Prostate gland (tissue), 2 donors: ENCODE data around the gene IL1RAPL1. TPM values are rescaled to one million over a fixed set of nuclear protein-coding genes. Genes with fewer than 3 reads are reported as not detected.

Experiments
- DNase-seq: peaks from one replicate; pipeline ENCODE4 v3.0.0-alpha.2; 2019; ENCODE audit warnings: low spot score
- H3K27ac ChIP-seq, 2 donors: fragments of 200-600 bp; sonication (generic); 2 replicates each; pipeline ENCODE4 v1.5.1; 2017 to 2019
- H3K27me3 ChIP-seq: fragments of 200-600 bp; sonication (generic); replicated peaks from 2 replicates; pipeline ENCODE4 v1.5.1; 2019; ENCODE audit not compliant: insufficient read depth
- H3K36me3 ChIP-seq, 2 donors: fragments of 200-600 bp; sonication (generic); 1 replicate in 1 of 2; 2 replicates in 1 of 2; pipeline versions ENCODE4 v1.5.1 to v1.8.1; 2017 to 2019
- H3K4me1 ChIP-seq: fragments of 200-600 bp; sonication (generic); replicated peaks from 2 replicates; pipeline ENCODE4 v1.5.1; 2019
- H3K4me3 ChIP-seq, 2 donors: fragments of 200-600 bp; sonication (generic); 2 replicates each; pipeline ENCODE4 v1.5.1; 2017 to 2019
- H3K9me3 ChIP-seq: fragments of 200-600 bp; sonication (generic); 2 replicates; pipeline ENCODE4 v1.5.1; 2017
- POLR2A ChIP-seq: fragments of 450-650 bp; IDR thresholded peaks from one replicate; pipeline ENCODE4 v1.6.1; 2016; ENCODE audit warnings: antibody characterized with exemption, mild to moderate bottlenecking
- POLR2AphosphoS5 ChIP-seq: sonication (generic); formaldehyde crosslinking; IDR thresholded peaks from one replicate; pipeline ENCODE4 v1.6.1; 2017; ENCODE audit warnings: antibody characterized with exemption
- WGBS: methylation state at CpG from one replicate; pipeline ENCODE4 v1.1.5; 2018; 5-methylcytosine and 5-hydroxymethylcytosine counted together
- intact Hi-C: fragments of 100-400 bp; cut with DNase I; formaldehyde crosslinking; loops from one replicate; pipeline ENCODE4 v1.14.2; 2022
- total RNA-seq, 2 donors: library from RNA; depleted of rRNA; stranded (reverse); fragments of >200 nt; gene quantifications; one replicate each; pipeline ENCODE4 v1.1.0, GENCODE V29; 2016
- TF ChIP-seq, protein P1 (sequence below), 4 experiments: fragments of 200-600 bp in 2 of 4; fragments of 450-650 bp in 2 of 4; sonication (generic) in 2 of 4; IDR thresholded peaks; 1 replicate in 3 of 4; 2 replicates in 1 of 4; pipeline ENCODE4 v1.5.1; 2016 to 2019; ENCODE audit warnings: antibody characterized with exemption in 4 of 4, mild to moderate bottlenecking in 2 of 4, moderate library complexity in 2 of 4

The IL1RAPL1 gene
- total RNA-seq, 2 donors from 2014 or later, result 0.23 TPM

DNA sequence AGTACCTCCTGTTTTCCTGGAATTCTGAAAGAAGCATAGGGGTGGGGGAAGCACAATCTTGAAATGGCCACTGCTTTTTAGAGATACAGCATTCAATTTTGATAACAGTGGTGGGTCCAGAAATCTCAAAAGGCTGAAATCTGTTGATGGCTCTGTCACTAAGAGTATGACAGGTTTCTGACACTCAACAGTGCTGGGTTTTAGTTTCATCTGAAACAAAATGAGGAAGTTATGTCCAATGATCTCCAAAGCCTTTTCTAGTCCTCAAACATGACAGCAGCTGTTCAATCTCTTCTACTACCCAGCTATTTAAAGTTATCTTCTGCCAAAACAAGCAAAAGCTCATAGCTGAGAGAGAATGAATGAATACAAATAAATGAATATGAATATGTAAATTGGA is 110.5 kb downstream of the IL1RAPL1 start:
- H3K4me1 ChIP-seq, result no peaks in the 10 kb centered on the region
- no peaks in the 10 kb centered on the region for H3K9me3 ChIP-seq
- no peaks in the 10 kb centered on the region for H3K36me3 ChIP-seq
- DNase-seq, result no peak
- no peak for TF ChIP-seq POLR2A
- TF ChIP-seq, protein P1, sequence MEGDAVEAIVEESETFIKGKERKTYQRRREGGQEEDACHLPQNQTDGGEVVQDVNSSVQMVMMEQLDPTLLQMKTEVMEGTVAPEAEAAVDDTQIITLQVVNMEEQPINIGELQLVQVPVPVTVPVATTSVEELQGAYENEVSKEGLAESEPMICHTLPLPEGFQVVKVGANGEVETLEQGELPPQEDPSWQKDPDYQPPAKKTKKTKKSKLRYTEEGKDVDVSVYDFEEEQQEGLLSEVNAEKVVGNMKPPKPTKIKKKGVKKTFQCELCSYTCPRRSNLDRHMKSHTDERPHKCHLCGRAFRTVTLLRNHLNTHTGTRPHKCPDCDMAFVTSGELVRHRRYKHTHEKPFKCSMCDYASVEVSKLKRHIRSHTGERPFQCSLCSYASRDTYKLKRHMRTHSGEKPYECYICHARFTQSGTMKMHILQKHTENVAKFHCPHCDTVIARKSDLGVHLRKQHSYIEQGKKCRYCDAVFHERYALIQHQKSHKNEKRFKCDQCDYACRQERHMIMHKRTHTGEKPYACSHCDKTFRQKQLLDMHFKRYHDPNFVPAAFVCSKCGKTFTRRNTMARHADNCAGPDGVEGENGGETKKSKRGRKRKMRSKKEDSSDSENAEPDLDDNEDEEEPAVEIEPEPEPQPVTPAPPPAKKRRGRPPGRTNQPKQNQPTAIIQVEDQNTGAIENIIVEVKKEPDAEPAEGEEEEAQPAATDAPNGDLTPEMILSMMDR (IDR thresholded peaks at IDR 0.05), result no peak
- TF ChIP-seq POLR2AphosphoS5, result no peak
- H3K27me3 ChIP-seq, result no peaks in the 10 kb centered on the region
- intact Hi-C loops, result no loop called here
- H3K27ac ChIP-seq, result no peak overlapping the region
- no peak overlapping the region for H3K4me3 ChIP-seq

DNA sequence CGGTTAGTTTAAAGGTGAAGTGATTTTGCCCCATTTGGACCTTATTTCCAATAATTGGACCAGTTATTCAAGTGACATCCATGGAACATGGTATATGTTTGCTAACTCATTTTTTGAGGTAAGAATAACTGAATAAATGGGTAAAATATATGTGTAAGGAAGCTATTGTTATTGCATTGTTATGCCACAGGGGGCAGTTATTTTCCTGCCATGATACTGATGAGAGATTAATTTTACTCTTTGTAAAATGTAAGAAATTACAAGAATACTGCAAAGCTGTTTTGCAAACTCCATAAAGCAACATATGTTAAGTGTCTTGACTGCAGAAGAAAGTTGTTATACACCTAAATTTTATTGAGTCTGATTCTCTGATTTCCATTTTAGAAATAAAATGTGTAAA is 114.0 kb downstream of the IL1RAPL1 start:
- Histone ChIP-seq H3K4me1 (no peaks in the 10 kb centered on the region), H3K4me3 (no peak overlapping the region), H3K36me3 (no peaks in the 10 kb centered on the region), H3K27ac (no peak overlapping the region), H3K27me3 (no peaks in the 10 kb centered on the region), H3K9me3 (no peaks in the 10 kb centered on the region)
- WGBS, result 100% methylated on average over 1 of the region's 1 CpG
- intact Hi-C loops, result no loop called here
- DNase-seq, result no peak
- no peak for TF ChIP-seq POLR2A
- TF ChIP-seq, protein P1 (IDR thresholded peaks at IDR 0.05), result no peak
- TF ChIP-seq POLR2AphosphoS5, result no peak

DNA sequence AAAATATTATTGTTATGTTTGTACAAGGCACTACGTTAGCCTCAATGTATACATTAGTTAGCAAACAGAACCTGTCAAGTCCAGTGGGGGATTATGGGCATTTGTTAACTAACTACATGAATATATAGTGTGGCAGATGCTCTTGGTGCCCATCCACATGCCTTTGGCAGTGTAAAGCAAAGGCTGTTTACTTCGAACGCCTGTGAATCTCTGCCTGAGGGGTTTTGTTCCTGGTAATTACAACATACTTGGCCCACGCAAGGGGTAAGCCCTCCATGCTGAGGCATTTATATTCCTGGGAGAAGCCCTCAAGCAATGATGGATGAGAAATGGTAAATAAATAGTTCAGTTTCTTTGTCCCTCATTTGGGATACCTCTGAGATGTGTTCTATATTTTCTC is 119.7 kb downstream of the IL1RAPL1 start:
- TF ChIP-seq POLR2A (no peak), POLR2AphosphoS5 (no peak)
- TF ChIP-seq, protein P1 (IDR thresholded peaks at IDR 0.05), result no peak
- Histone ChIP-seq H3K4me3 (no peak overlapping the region), H3K9me3 (no peaks in the 10 kb centered on the region), H3K27me3 (no peaks in the 10 kb centered on the region), H3K36me3 (no peaks in the 10 kb centered on the region), H3K4me1 (no peaks in the 10 kb centered on the region), H3K27ac (no peak overlapping the region)
- 65% methylated on average over 4 of the region's 4 CpGs for WGBS
- intact Hi-C loops, result no loop called here
- DNase-seq, result no peak

DNA sequence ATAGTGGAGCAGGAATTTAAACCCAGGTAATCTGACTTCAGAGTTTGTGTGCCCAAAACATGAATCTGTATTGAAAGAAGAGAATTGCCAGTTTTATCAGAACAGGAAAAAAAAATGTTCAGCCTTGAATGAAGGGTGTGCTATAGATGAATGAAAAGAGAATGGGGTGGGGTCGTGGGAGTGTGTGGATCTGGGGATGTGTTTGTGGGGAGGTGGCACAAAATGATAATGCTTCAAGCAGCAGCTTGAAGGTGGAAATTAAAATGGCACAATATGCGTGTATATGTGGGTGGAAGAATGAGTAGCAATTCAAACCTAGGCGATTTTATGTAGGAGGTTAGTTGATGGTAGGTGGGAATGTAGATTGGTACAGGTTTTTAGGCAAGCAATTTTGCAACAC is 122.2 kb downstream of the IL1RAPL1 start:
- Histone ChIP-seq H3K4me1 (no peaks in the 10 kb centered on the region), H3K4me3 (no peak overlapping the region), H3K9me3 (no peaks in the 10 kb centered on the region), H3K27me3 (no peaks in the 10 kb centered on the region), H3K27ac (no peak overlapping the region), H3K36me3 (no peaks in the 10 kb centered on the region)
- 76% methylated on average over 3 of the region's 3 CpGs for whole genome bisulfite sequencing
- no peak for DNase-seq
- intact Hi-C loops, result no loop called here
- TF ChIP-seq, protein P1 (IDR thresholded peaks at IDR 0.05), result no peak
- TF ChIP-seq POLR2A, result no peak

DNA sequence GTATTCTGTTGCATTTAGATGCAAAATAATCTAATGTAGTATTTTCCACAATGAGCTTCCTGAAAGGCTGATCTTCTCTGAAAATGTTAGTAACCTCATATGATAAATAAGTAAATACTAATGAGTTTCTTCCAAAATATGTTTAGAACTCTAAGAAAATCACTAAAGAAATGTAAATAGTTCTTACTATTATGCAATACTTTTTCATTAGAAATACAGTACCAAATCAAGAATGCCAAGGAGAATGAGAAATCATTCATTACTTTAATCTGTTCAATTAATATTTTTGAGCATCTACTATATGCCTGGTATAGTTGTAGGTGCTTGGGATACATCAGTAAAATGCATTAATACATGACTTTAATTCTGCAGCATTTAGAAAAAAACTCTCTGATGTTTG is 130.6 kb downstream of the IL1RAPL1 start:
- Histone ChIP-seq H3K4me3 (no peak overlapping the region), H3K4me1 (no peaks in the 10 kb centered on the region), H3K27ac (no peak overlapping the region), H3K36me3 (no peaks in the 10 kb centered on the region), H3K27me3 (no peaks in the 10 kb centered on the region), H3K9me3 (no peaks in the 10 kb centered on the region)
- DNase-seq, result no peak
- intact Hi-C loops, result no loop called here
- TF ChIP-seq POLR2A (no peak), POLR2AphosphoS5 (no peak)
- TF ChIP-seq, protein P1 (IDR thresholded peaks at IDR 0.05), result no peak
